NCI-H1694 treated with DMSO at 0.1 percent for 48 hours (cell line): ENCODE data around the gene HDAC7.
"Not testable (repeated sequence)": the region's sequence is repeated elsewhere in the genome, so short reads cannot be mapped to it uniquely, and the experiment has no call there.

ENCODE experiments used
- DNase-seq: peaks from one replicate; lab custom pipeline; 2025; lab: John Stamatoyannopoulos, UW

Gene HDAC7

GRCh38 chr12:47828976-47829482 lies 9.3 kb upstream of the HDAC7 start:
- DNase-seq, result no peak

DNA sequence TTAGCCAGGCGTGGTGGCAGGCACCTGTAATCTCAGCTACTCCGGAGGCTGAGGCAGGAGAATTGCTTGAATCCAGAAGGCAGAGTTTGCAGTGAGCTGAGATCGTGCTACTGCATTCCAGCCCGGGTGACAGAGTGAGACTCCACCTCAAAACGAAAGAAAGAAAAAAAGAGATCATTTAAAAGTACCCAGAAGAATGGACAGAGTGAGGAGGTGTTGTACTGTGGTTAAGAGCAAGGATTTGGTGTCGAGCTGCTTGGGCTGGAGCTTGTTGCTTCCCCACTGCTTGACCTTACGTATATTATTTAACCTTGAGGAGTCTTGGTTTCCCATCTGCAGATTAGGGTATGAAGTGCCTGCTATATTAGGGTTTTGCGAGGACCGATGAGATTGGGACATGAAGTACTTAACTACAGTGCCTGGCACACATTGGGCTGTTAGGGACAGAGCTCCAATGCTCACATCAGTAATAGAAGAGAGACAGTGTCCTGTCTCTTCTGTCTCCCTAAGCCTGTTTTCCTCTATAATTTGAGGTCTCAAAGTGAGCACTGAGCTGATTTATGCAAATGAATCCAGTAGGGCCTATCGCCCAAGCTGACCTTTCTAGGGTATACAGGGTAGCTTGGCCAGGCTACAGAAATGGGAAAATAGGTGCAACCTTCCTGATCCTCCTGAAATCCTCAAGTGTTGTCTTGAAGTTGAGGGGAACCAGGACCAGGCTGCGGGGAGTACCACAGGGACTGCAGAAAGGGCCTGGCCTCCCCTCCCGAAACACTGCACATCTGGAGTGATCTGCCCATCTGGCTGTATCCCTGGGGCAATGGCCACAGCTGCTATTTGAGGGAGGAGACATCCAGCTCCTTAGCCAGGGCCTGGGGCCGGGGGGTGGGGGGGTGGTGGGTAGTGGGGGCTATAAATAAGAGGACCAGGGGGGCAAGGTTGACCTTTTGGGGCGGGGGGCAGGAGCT lies 8.6 kb upstream of the HDAC7 start:
- DNase-seq, result no peak

GRCh38 chr12:47825173-47825639 lies 5.5 kb upstream of the HDAC7 start:
- DNase-seq, result no peak

GRCh38 chr12:47824635-47825034 lies 4.9 kb upstream of the HDAC7 start:
- no peak for DNase-seq

- DNase-seq, result no peak
Measured at GRCh38 chr12:47824198-47824597, 4.5 kb upstream of the HDAC7 start.

- no peak for DNase-seq
Measured at GRCh38 chr12:47823422-47824086, 3.9 kb upstream of the HDAC7 start.

DNA sequence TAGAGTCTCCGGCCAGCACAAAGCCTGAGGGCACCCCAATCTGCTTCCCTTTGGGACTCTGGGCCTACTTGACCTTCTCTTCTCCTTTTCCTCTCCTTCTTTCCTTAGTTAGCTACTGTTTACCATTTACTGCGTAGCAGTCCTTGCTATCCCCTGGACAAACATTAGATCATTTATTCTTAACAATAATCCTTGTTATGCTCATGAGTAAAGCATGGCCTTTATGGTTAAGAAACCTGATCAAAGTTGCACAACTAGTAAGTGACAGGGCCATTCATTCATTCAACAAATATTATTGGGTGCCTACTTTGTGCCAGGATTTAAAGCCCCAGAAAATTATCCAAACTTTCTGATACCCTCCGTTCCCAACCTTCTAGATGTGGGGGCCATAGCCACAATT lies 3.2 kb upstream of the HDAC7 start:
- DNase-seq, result no peak

GRCh38 chr12:47822401-47822800 lies 2.7 kb upstream of the HDAC7 start:
- no peak for DNase-seq

GRCh38 chr12:47821346-47821706 lies 1.6 kb upstream of the HDAC7 start:
- DNase-seq, result no peak

GRCh38 chr12:47820631-47821345 lies 1.1 kb upstream of the HDAC7 start:
- DNase-seq, result no peak

GRCh38 chr12:47819138-47819895 lies 386 bp downstream of the HDAC7 start:
- DNase-seq, result no peak

DNA sequence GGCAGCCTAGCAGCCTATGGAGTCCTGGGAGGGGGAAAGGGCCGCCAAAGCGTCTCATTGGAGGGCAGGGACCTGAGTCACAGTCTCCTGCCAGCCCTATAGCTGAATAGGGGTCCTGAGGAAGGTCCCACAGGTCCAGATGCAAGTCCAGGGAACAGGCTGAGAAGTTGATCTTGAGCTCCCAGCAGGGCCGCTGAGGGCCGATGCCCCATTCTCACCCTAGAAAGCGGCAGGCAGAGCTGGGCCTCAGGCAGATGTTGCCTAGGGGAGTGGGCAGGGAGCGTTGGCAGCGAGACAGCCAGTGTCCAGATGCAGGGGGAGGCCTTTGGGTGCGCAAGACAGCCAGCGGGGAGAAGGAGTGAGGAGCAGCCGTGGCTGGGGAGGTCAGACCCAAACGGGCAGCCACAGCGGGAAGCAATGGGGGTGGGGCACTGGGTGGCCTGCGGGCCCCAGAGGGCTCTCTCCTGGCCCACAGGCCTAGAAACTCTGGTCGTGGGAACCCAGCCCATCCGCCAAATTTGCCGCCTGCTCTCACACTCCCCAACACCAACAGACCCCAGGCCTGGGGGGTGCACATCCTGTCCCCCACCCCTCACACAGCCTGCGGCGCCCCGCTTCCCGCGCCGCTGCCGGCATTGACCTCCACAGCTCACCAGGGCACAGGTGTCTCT lies 1.1 kb downstream of the HDAC7 start:
- DNase-seq, result no peak

GRCh38 chr12:47818007-47818376 lies 1.7 kb downstream of the HDAC7 start:
- no peak for DNase-seq

DNA sequence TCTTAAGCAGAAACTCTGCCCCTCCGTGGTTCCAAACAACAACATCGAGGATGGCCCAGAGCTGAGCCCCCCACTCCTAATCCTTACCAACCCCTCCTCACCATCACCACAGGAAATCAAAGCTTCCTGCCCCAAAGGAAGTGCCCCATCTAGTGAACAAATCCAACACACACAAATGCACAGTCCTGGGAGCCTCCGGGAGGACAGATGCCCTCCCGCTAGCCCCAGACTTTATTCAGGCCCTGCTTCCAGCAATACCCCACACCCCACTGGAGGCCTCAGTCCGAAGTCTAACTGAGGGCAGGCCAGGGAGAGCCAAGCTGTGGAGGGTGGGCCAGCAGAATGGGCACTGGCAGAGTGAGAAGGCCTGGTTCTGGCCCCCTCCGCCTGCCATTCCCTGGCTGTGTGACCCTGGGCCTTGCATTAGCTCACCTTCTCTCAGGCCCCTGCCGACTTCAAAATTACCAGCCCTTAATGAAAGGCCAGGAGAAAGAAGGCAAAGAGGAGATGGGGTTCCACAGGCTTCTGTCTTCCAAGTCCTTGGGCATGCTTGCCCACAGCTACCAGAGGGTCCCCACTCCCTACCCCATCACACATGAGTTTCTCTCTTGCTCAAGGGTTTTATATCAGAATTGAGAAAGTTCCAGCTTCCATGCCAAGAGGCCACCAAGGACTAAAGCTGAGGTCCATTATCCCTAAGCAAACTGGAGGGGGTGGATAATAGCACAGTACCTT lies 2.3 kb downstream of the HDAC7 start:
- no peak for DNase-seq

DNA sequence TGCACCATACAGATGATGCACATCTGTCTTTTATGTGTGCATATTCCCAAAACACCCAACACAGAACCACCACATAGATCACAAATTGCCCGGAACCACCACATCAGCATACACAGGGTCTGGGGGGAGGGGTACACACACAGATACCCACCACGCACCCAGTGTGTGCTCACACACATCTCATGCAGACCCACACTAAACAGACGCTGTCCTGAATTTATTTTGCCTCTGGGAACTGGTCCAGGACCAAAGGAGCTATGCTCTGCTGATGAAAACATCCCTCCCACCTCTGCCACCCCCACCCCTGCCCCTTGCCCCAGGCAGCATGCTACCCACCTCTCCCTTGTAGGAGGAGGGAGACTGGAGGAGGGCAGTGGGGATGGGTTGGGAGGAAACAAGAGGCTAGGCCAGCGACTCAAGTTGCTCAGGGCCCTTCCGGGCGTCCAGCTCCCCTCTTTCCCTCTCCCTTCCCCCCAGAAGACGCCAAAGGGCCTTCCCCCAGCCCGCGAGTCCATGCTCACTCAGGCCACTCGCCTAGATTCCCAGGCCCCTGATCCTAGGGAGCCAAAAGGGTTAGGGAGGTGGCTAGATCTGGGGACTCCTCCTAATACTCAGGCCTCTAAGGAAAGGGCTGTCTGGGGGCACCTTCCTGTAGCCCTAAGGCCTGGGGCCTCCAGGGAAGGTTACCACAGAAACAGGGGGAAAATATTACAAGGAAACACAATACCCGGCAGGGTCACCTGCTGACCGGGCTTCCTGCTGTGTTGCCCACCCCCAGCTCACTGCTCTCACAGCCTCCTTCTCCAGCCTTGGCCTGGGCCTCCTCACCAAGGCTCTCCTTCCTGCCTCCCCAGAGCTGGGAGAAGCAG lies 3.1 kb downstream of the HDAC7 start:
- no peak for DNase-seq

GRCh38 chr12:47815447-47815846 lies 4.3 kb downstream of the HDAC7 start:
- DNase-seq, result not testable (repeated sequence)

DNA sequence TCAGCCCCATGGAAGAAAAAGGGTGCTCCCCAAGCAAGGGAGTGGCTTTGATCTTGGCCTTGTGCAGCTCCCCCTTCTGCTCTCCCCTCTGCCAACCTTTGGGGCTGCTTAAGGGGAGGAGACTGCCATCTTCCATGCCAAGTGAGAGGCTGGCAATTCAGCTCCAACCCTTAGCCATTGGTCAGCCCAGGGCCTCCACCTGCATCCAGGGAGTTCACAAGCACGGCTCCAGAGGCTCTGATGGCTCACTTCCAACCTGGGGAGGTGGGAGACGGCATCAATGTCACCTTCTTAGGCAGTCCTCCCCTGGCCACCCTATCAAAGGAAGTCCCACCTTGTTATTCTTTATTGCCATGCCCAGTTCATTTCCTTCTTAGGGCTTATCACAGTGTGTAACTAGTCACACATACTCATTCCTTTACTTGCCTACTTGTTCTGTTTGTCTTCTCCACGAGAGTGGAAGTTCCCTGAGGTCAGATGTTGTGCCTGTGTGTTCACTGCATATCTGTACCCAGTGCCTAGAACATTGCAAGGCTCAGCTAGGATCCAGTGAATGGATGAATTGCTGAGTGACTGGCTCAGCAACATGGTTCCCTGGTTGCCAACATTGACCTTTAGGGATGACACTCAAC lies 5.0 kb downstream of the HDAC7 start:
- no peak for DNase-seq

GRCh38 chr12:47813511-47814196 lies 6.0 kb downstream of the HDAC7 start:
- DNase-seq, result no peak
